Epidermal melanocyte (primary cell): ENCODE measurements around the gene PRKAB2.
A peak's percentile ranks its signal among the peaks of the same experiment; 100 is the strongest.
"Not testable (repeated sequence)": the region's sequence is repeated elsewhere in the genome, so short reads cannot be mapped to it uniquely, and the experiment has no call there.

Source experiments
- DNase-seq: peaks from one replicate; pipeline ENCODE4 v3.0.0; 2011; ENCODE audit warnings: low spot score; ENCODE audit not compliant: insufficient read length

PRKAB2 gene

GRCh38 chr1:147177611-147178380, 5.5 kb upstream of the PRKAB2 start:
- no peak for DNase-seq

DNA sequence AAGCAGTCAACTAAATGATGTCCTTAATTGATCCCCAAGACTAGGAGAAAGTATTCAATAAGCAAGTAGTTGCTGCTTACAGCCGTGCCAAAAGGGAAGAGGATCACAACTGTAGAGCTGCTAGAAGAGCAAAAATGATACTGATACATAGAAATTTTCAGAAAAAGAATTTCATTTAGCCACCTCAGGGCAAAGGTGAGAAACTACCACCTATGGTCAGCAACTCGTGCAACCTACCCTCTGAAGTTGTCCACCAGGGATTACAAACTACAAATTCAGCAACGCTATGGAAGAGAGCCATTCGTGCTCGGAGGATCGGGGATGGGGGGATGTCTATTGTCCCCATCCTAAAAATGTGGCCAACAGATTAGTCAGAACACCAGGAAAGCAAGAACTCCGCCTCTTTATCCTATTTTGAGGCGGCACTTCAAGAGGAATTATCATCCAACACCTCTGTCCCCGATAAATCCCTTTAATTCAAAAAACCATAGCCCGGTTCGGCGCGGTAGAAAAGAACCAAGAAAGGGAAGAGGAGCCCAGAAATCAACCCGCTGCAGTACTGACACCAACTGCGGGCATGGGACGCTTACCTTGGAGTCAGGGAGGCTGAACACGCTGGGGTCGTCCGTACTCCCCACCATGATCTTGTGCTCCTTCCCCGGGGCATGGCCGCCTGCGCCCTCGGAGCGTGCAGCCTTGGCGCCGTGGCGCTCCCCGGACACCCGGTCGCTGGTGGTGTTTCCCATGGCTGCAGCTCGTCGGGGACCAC, 687 bp downstream of the PRKAB2 start:
- DNase-seq: no peak

DNA sequence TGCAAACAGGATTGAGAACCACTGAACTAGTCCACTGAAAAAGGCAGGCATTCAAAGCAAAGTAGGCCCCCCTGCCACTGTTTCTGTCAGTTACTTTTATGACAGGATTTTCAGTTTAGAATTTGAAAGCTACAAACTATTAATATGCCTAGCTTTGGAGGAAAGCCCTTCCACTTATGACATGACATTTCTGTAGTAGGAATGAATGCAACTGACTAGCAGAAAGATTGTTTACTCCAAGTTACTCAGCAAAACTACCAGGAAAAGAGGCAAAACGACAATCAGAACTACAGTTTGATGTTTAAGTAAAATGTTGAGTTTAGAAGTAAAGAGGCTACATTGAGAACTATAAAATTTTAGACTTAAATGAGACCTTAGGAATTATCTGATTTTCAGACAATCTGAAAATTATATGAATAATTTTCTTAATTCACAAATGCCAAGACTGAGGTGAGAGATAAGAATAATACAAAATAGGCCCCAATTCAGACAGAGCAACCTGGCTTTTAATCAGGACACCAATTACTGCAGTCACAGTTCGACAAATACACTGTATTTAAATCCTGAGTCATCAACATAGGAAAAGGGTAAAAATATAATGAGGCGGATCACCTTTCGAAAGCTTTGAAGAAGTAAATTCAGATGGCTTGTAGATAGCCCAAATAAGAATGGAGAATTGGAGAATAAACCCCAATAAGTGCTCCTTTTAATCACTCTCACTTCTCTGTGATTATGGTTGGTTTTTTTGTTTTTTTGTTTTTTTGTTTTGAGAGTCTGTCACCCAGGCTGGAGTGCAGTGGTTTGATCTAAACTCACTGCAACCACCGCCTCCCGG, 2.2 kb downstream of the PRKAB2 start:
- DNase-seq: no peak

GRCh38 chr1:147169171-147169570, 3.1 kb downstream of the PRKAB2 start:
- DNase-seq: no peak

- no peak for DNase-seq
Measured at GRCh38 chr1:147168626-147169058, 3.6 kb downstream of the PRKAB2 start.

GRCh38 chr1:147167365-147167764, 4.9 kb downstream of the PRKAB2 start:
- peak; percentile 50 for DNase-seq

- no peak for DNase-seq
Measured at GRCh38 chr1:147163019-147163418, 9.3 kb downstream of the PRKAB2 start.

DNA sequence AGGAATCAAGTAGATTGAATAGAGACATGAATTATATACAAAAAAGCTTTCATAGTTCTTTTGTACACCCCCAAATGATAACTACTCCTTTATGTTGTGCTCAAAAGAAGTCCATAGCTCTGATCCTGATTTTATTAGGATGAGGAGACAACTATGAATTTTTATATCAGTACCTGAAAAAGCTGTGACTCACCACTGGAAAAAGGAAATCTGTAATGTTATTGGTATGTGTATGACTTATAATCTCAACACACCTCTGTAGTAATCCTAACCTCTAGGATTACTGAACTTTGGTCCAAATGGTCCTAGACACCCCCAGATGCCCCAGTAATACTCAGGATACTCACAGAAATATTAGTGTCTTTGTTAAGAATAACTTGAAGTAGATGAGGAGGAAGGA, 10.2 kb downstream of the PRKAB2 start:
- DNase-seq: no peak

DNA sequence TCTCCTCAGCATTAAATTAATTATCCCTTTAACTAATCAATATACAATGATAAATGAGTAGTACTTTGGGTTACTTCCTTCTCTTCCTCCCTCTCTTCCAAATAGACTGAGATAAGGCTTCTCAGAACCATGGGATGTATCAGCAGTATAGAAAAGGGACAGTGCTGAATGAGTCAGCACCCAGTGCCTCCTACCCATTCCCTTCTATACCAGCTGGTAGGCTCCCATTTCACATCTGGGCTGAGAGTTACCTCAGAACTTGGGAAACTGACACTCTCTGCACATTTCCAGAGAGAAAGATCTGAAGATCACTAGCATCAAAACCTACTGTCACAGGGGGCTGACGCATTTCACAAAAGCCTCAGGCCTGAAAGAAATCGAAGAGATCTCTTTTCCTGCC, 15.2 kb downstream of the PRKAB2 start:
- not testable (repeated sequence) for DNase-seq

DNA sequence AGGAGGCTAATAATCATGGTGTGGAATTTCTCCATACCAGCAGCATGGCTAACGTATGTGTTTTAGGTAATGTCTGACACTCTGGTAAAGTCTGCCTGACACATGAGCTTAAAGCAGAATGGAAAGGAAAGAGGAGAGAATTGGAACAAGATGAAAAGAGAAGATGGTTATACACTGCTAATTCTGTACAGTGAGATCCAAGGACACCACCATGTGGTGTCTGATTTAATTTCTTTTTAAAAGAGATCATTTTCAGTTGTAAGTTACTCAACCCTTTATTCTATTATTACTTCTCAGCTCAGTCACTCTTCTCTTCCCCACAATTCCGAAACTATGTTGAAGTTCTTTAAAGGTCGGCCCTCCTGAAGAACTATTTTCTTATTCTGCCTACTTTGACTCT, 15.6 kb downstream of the PRKAB2 start:
- no peak for DNase-seq

DNA sequence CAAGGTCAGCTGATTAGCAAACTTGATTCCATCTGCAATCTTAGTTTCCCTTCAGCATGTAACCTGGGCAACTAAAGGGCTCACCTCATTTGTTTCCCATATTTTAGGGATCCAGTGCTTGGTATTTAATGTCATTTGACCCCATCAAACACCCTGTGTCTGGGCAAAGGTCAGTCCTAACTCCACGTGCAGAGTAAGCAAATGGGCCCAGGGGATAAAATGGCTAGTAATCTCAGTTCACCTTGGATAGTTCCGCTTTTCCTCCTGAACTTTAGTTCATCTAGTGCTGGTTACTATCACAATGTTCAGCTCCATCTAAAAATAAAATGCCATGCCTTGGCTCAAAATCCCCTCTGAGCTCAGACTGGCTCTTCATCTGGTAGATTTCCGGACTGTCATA, 19.5 kb downstream of the PRKAB2 start:
- no peak for DNase-seq

GRCh38 chr1:147151244-147151643, 21.0 kb downstream of the PRKAB2 start:
- no peak for DNase-seq

- DNase-seq: no peak
Measured at GRCh38 chr1:147142886-147143285, 29.4 kb downstream of the PRKAB2 start.

DNA sequence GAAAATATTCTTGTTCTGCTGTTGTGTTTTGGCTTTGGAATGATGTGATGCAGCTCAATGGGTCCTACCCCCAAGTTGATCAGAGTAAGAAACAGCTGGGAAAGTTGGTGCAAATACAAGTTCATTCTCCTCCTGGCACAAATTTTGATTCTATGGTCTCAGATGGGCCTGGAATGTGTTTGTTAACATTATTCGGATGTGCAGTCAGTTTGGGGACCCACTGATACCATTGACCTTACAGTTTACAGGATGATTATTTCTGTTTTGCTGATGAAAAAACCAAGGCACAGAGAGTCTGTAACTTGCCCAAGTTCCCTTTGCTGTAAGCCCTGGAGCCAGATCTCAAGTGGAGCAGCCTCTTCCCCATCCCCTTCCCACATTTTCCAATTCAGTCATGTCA, 41.5 kb downstream of the PRKAB2 start:
- not testable (repeated sequence) for DNase-seq

DNA sequence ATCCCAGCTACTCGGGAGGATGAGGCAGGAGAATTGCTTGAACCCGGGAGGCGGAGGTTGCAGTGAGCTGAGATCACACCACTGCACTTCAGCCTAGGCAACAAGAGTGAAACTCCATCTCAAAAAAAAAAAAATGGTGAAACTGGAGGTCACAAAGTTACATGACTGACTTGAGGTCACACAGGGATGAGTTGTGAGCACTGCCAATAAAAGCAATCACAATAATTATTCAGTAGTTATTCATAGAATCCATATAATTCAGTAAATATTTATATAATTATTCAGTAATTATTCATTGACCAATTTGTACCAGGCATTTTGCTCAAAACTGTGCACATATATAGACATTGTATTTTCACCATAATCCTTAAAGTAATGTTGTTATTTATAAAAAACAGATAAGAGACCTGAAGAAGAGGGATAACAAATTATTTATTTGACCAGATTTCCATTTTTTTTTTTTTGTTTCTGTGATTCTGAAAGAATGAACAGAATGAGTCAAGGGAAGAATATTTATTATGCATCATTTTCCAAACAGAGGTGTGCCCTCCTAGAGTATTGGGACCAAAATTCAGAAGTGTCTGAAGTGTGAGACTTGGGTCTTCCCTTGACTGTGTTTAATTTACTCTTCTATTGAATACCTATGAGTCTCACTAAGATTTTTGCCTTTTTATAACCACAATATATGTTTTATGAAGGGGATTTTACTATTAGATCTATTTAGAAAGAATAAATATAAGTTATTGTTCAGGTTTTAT, 43.0 kb downstream of the PRKAB2 start:
- DNase-seq: no peak

GRCh38 chr1:147124266-147124665, 48.0 kb downstream of the PRKAB2 start:
- DNase-seq: no peak

DNA sequence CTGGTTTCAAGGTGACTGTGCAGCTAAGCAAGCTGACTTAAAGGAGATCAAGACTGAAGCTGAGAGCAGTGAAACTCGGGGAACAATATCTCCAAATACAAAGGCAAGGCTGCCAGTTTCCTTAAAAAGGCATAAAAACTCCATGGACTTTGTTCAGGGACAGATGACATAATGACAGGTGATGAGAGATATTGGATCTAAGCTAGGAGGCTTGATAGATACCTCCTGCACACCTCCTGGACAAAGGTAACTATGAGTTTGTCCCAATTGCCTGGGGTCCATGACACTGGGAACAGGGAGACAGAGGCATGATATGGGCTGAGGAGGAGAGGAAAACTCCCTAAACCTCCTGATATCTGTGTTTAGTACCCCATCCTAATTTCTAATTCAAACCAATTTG, 55.2 kb downstream of the PRKAB2 start:
- no peak for DNase-seq

GRCh38 chr1:147115496-147115895, 56.8 kb downstream of the PRKAB2 start:
- DNase-seq: no peak

- not testable (repeated sequence) for DNase-seq
Measured at GRCh38 chr1:147115079-147115478, 57.2 kb downstream of the PRKAB2 start.

DNA sequence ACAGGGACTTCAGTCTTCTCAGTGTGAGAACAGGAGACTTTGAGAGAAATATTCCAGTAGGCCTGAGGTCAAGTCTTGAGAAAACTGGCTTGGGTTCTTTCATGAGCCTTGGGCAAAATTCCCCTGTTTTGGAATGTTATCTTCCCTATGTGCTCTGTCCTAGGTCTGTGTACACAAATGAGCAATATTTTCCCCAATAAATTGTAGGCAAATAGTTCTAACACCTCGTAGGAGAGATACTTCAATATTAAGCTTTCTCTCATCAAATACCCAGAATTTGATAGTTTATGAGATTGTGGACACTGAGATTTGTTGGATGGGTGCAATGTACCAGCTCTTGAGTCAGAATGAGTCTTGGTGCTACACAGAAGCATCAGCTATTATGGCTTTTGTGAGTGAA, 57.9 kb downstream of the PRKAB2 start:
- not testable (repeated sequence) for DNase-seq
